MG63 (cell line): ENCODE data around the gene DNAJC12. TPM values are rescaled to one million over a fixed set of nuclear protein-coding genes. Genes with fewer than 3 reads are reported as not detected.

ENCODE experiments used
- DNase-seq: peaks from one replicate; pipeline ENCODE4 v3.0.0-alpha.2; 2020
- H3K27me3 ChIP-seq: fragments of 250-450 bp; sonication (Bioruptor Pico); 2 replicates; pipeline ENCODE4 v1.5.1; 2020; ENCODE audit warnings: mild to moderate bottlenecking, moderate library complexity
- H3K36me3 ChIP-seq: fragments of 250-450 bp; sonication (Bioruptor Pico); 2 replicates; pipeline ENCODE4 v1.5.1; 2020; ENCODE audit warnings: mild to moderate bottlenecking, moderate library complexity
- H3K4me3 ChIP-seq: fragments of 250-450 bp; sonication (Bioruptor Pico); 2 replicates; pipeline ENCODE4 v1.5.1; 2020; ENCODE audit warnings: mild to moderate bottlenecking, moderate library complexity
- H3K9me3 ChIP-seq: fragments of 250-450 bp; sonication (Bioruptor Pico); 2 replicates; pipeline ENCODE4 v1.5.1; 2020; ENCODE audit warnings: mild to moderate bottlenecking, moderate library complexity
- total RNA-seq: library from RNA; depleted of rRNA; stranded (reverse); fragments of >200 nt; shearing (Covaris generic); gene quantifications from 2 replicates; pipeline ENCODE4 v1.2.3, GENCODE V29; 2014; ENCODE audit warnings: low replicate concordance

DNAJC12 gene
- total RNA-seq, 1 experiment from 2014 or later, result 0.69 TPM

- H3K9me3 ChIP-seq, result no peaks in the 10 kb centered on the region; the same call in 1 of the 2 replicates
- DNase-seq, result no peak
- H3K27me3 ChIP-seq, result no peaks in the 10 kb centered on the region
- no peaks in the 10 kb centered on the region for H3K36me3 ChIP-seq
- H3K4me3 ChIP-seq, result no peak overlapping the region
Observed at GRCh38 chr10:67808704-67809103, 29.3 kb downstream of the DNAJC12 start.

DNA sequence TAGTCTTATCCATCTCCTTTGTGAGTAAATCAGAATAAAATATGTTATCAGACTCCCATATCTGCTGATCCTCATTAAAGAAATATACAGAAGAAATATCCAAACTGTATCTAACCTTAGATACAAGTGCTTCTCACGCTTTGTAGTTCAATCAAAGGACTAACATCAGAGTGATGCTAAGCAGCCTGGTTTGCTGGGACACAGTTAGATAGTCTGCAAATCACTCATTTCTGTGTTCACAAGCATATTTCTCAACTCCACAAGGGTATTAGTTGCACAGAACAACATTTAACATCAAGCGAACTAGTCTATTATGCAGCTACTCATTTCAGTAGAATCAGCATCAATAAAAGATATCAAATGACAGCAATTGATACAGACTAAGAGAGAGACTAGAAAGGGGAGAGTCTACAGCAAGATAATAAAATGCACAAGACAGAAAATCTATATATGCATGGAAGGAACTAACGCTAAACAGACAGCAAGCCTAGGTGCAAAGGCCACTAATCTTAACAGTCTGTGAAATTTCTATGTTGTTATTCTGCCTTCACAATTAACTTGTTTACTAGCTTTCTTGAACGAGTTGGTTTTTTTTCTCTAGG is 30.0 kb downstream of the DNAJC12 start:
- Histone ChIP-seq H3K36me3 (no peaks in the 10 kb centered on the region), H3K4me3 (no peak overlapping the region), H3K27me3 (no peaks in the 10 kb centered on the region), H3K9me3 (no peaks in the 10 kb centered on the region; the same call in 1 of the 2 replicates)
- no peak for DNase-seq

- H3K27me3 ChIP-seq, result no peaks in the 10 kb centered on the region
- H3K9me3 ChIP-seq, result no peaks in the 10 kb centered on the region; the same call in 1 of the 2 replicates
- H3K4me3 ChIP-seq, result no peak overlapping the region
- DNase-seq, result no peak
- no peaks in the 10 kb centered on the region for H3K36me3 ChIP-seq
Observed at GRCh38 chr10:67804395-67804678, 33.7 kb downstream of the DNAJC12 start.

GRCh38 chr10:67803588-67804394 is 34.2 kb downstream of the DNAJC12 start:
- Histone ChIP-seq H3K9me3 (no peaks in the 10 kb centered on the region), H3K27me3 (no peaks in the 10 kb centered on the region)
- no peak for DNase-seq

DNA sequence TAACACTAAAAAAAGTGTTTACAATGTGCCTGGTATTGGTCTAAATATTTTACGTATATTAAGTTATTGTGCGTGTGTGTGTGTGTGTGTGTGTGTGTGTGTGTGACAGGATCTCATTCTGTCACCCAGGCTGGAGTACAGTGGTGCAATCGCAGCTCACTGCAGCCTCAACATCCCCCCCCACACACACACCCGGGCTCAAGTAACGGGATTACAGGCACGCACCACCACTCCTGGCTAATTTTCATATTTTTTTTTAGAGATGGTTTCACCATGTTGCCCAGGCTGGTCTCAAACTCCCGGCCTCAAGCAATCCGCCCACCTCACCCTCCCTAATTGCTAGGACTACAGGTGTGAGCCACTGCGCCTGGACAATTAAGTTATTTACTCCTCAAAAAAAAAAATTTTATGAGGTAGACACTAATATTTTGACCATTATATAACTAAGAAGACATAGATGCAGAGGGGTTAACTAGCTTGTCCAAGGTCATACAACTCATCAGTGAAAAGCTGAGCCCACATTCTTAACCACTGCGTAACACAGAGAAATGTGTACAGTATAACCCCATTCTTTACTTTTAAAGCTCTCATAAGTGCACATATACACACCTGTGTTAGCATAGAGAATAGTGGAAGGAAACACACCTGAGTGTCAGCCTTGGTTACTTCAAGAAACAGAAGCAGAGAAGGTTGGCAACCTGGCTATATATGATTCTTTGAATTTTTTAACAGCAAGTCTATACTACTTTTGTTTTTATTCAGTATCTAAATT is 35.0 kb downstream of the DNAJC12 start:
- Histone ChIP-seq H3K4me3 (no peak overlapping the region), H3K36me3 (no peaks in the 10 kb centered on the region), H3K9me3 (no peaks in the 10 kb centered on the region), H3K27me3 (no peaks in the 10 kb centered on the region)
- DNase-seq, result no peak

More at GRCh38 chr10:67803588-67804394, 34.2 kb downstream of the DNAJC12 start:
- Histone ChIP-seq H3K36me3 (no peaks in the 10 kb centered on the region), H3K4me3 (no peak overlapping the region)

- no peaks in the 10 kb centered on the region for H3K36me3 ChIP-seq
- H3K27me3 ChIP-seq, result no peaks in the 10 kb centered on the region
- no peaks in the 10 kb centered on the region for H3K9me3 ChIP-seq
- H3K4me3 ChIP-seq, result no peak overlapping the region
- DNase-seq, result no peak
Observed at GRCh38 chr10:67801118-67801517, 36.9 kb downstream of the DNAJC12 start.

DNA sequence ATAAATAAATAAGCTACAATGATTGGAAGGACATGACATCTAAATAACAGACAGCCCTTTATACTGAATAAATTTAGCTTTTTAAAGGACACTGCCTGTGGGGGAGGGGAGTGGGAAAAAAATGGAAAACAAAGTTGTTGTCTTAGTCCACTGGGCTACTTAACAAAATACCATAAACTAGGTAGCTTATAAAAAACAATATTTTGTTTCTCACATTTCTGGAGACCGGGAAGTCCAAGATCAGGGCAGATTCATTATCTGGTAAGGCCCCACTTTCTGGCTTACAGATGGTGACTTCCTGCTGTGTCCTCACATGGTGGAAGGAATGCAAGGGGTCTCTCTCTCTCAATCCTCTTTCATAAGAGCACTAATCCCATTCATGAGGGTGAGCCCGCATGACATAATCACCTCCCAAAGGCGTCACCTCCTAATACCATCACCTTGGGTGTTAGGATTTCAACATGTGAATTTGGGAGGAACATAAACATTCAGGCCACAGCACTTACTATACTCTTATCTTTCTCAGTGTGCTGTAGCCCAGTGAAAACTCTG is 43.0 kb downstream of the DNAJC12 start:
- no peak for DNase-seq
- Histone ChIP-seq H3K36me3 (no peaks in the 10 kb centered on the region), H3K4me3 (no peak overlapping the region), H3K9me3 (no peaks in the 10 kb centered on the region), H3K27me3 (no peaks in the 10 kb centered on the region)

GRCh38 chr10:67794256-67794655 is 43.7 kb downstream of the DNAJC12 start:
- no peaks in the 10 kb centered on the region for H3K9me3 ChIP-seq
- no peak for DNase-seq
- no peaks in the 10 kb centered on the region for H3K36me3 ChIP-seq
- no peak overlapping the region for H3K4me3 ChIP-seq
- H3K27me3 ChIP-seq, result no peaks in the 10 kb centered on the region

GRCh38 chr10:67793313-67793712 is 44.7 kb downstream of the DNAJC12 start:
- no peak for DNase-seq
- Histone ChIP-seq H3K9me3 (no peaks in the 10 kb centered on the region), H3K27me3 (no peaks in the 10 kb centered on the region), H3K36me3 (no peaks in the 10 kb centered on the region), H3K4me3 (no peak overlapping the region)

- H3K9me3 ChIP-seq, result no peaks in the 10 kb centered on the region
- H3K4me3 ChIP-seq, result no peak overlapping the region
- DNase-seq, result no peak
- H3K27me3 ChIP-seq, result no peaks in the 10 kb centered on the region
- no peaks in the 10 kb centered on the region for H3K36me3 ChIP-seq
Observed at GRCh38 chr10:67792653-67793052, 45.3 kb downstream of the DNAJC12 start.

DNA sequence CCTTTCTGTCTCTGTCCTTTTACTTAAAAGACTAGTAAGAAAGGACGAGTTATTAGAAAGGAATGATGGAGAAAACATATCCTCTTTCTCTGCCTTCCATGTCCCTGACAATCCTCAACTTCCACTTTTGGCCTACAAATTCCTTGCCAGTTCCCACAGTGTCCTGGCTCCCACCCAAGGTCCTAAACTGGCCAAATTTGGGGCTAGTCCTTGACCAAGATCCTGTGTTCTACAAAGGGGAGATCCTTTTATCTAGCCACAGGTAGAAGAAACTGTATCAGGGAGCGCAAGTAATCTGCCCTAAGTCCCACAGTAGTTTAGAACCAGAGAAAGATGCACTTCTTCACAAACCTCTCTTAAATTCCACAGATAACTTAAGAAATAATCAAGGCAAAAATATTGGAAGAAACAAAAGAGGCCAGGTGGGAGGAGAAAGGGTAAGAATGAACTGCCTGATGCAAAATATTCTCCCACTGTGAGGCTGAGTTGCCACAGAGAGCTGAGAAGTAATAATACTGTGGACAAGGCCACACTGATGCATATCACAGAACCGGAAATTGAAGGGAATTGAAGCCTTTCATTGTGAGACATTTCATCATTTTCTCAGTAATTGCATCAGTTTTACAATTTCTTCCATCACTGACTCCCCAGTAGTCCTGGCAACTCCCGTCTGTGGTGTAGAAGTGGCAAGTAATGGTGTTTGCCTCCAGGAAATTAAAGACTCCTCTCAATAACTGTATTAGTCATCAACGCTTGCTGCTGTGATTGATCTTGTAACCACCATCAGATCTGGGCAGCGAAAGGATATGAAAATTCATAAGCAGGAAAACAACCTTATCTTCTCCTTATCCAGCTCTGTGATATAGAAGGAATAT is 47.2 kb downstream of the DNAJC12 start:
- no peak overlapping the region for H3K4me3 ChIP-seq
- DNase-seq, result peak; percentile 16

DNA sequence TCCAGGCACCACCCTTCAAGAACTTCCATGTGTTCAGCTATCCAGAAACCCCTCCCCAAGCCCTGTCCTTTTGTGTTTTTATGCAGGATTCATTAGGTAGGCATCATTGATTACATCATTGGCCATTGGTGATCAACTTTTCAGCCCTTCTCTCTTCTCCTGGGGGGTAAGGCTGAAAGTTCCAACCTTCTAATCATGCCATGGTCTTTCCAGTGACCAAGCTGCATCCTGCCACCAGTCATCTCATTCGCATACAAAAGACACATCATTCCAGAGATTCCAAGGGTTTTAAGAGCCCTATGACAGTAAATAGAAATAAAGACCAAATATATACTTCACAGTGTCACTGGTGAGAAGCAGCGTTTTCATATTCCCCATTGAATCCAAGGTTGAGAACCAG is 48.2 kb downstream of the DNAJC12 start:
- Histone ChIP-seq H3K36me3 (no peaks in the 10 kb centered on the region), H3K9me3 (no peaks in the 10 kb centered on the region), H3K4me3 (no peak overlapping the region), H3K27me3 (no peaks in the 10 kb centered on the region)
- DNase-seq, result no peak

More for the DNA sequence above, 47.2 kb downstream of the DNAJC12 start:
- H3K9me3 ChIP-seq, result no peaks in the 10 kb centered on the region
- H3K36me3 ChIP-seq, result no peaks in the 10 kb centered on the region
- H3K27me3 ChIP-seq, result no peaks in the 10 kb centered on the region

GRCh38 chr10:67788028-67788886 is 49.7 kb downstream of the DNAJC12 start:
- no peak overlapping the region for H3K4me3 ChIP-seq
- peaks cover 3% of the 10 kb centered on the region; the same call in 1 of the 2 replicates for H3K9me3 ChIP-seq
- H3K36me3 ChIP-seq, result no peaks in the 10 kb centered on the region
- no peak for DNase-seq
- no peaks in the 10 kb centered on the region for H3K27me3 ChIP-seq

DNA sequence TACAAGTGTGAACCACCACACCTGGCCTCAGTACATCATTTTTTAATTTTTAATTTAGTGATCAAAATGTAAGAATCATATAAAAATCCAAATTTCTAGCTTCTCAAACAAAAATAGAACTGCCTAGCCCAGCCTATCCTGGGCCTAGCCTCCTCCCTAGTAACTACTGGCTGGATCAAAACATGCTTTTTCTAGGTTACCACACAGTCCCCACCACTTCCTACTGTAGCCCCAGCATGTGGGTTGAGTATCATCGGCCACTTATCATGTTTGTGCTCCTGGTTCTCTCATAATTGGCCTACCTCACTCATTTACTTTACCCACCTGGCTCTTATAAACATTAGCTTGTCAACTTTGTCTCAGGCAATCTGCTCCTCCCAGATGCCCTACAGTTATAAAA is 52.9 kb downstream of the DNAJC12 start:
- no peak for DNase-seq
- Histone ChIP-seq H3K4me3 (no peak overlapping the region), H3K9me3 (peaks cover 3% of the 10 kb centered on the region; the same call in 1 of the 2 replicates), H3K36me3 (no peaks in the 10 kb centered on the region), H3K27me3 (no peaks in the 10 kb centered on the region)

DNA sequence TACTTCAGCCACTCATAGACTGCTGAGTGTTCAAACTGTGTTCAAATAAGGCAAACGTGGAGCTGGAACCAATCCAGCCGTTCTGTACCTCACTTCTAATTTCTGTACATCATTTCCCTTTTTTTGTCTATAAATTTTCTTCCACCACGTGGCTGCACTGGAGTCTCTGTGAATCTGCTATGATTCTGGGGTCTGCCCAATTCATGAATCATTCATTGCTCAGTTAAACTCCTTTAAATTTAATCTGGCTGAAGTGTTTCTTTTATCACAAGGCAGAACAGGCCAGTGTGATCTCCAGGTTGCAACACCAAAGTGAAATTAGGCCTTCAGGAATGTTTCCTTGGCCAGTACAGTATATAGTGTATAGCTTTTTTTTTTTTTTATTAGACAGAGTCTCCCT is 53.5 kb downstream of the DNAJC12 start:
- no peak overlapping the region for H3K4me3 ChIP-seq
- H3K27me3 ChIP-seq, result no peaks in the 10 kb centered on the region
- peak; percentile 17 for DNase-seq
- no peaks in the 10 kb centered on the region for H3K36me3 ChIP-seq
- H3K9me3 ChIP-seq, result peaks cover 3% of the 10 kb centered on the region; the same call in 1 of the 2 replicates
